Measurements from ENCODE around the gene RPRD1B.

The RPRD1B gene

DNA sequence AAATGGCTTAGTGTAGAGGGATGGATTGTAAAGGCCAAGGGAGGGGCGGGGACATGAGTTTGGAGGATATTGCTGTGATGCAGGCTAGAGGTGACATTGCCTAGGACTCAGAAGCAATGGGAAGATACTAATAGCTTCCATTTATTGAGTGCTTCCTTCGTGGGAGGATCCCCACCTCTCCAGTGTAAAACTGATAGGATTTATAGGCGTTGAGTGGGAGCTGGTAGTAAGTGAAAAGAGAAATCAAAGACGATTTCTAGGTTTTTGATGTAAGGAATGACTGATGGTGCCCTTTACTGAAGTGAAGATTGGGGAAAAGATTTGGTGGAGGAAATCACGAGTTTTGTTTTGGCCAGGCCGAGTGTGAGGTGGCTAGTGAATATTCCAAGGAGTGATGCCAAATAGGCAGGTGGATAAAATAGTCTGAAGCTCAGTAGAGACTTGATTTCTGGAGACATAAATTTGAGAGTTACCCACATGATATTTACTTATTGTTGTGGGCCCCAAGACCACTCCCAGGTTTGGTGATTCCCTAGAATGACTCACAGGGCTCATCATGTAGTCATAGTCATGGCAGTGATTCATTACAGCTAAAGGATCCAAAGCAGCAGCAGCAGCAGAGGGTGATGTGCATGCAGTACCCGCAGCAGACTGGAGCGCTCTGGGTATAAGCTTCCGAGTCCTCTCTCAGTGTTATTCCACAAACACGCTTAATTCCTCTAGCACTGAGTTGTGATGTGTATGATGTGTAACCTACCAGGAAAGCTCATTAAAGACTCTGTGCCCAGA is 10.2 kb downstream of the RPRD1B start:
- H3K36me3 ChIP-seq (ENCODE audit: insufficient read depth, low read length), result peaks cover 15% of the 10 kb centered on the region
- H3K9ac ChIP-seq (ENCODE audit: low read depth, low read length), result no peak overlapping the region
- no peaks in the 10 kb centered on the region for H3K9me3 ChIP-seq (ENCODE audit: control insufficient read depth, insufficient read depth, low read length)
- H3K4me1 ChIP-seq (ENCODE audit: insufficient read depth, low read length), result peaks cover 18% of the 10 kb centered on the region

DNA sequence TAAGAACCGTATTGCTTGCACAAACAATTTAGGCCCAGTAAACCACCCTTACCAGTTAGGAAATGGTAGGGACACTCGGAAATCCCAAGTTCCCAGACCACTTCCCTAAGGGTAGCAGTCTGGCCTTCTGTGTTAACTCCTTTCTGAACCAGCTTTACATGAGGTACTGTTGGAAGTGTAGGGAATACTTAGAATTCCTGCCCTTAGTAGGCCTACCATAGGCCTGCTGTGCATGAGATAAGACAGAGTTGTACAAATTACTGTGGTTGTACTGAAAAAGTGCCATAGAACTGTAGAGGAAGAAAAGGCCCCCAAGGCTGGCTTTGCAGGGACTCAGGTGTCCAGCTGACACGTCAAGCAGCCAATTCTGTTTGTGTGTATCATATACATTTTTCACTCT is 11.1 kb downstream of the RPRD1B start:
- H3K9me3 ChIP-seq (ENCODE audit: control insufficient read depth, insufficient read depth, low read length), result no peaks in the 10 kb centered on the region
- peaks cover 15% of the 10 kb centered on the region for H3K36me3 ChIP-seq (ENCODE audit: insufficient read depth, low read length)
- no peak overlapping the region for H3K9ac ChIP-seq (ENCODE audit: low read depth, low read length)
- H3K4me1 ChIP-seq (ENCODE audit: insufficient read depth, low read length), result peaks cover 20% of the 10 kb centered on the region

DNA sequence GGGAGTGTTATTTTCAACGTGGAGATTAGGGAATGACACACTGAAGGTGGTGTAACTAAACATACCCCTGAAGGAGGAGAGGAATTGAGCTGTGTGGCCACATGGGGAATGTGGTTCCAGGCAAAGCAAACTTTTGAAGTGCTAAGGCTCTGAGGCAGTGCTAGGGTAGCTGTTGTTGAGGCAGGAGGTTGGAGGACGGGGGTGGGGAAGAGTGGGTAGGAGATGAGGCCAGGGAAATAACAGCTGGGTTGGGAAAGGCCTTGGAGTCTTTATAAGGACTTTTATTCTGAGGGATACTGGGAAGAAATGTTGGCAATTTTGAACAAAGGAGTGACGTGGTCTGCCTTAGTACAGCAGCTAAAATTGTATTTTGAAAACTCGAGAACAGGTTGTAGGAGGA is 13.0 kb downstream of the RPRD1B start:
- Histone ChIP-seq H3K9ac (ENCODE audit: low read depth, low read length) (no peak overlapping the region), H3K36me3 (ENCODE audit: insufficient read depth, low read length) (peaks cover 15% of the 10 kb centered on the region), H3K4me1 (ENCODE audit: insufficient read depth, low read length) (peaks cover 28% of the 10 kb centered on the region)

DNA sequence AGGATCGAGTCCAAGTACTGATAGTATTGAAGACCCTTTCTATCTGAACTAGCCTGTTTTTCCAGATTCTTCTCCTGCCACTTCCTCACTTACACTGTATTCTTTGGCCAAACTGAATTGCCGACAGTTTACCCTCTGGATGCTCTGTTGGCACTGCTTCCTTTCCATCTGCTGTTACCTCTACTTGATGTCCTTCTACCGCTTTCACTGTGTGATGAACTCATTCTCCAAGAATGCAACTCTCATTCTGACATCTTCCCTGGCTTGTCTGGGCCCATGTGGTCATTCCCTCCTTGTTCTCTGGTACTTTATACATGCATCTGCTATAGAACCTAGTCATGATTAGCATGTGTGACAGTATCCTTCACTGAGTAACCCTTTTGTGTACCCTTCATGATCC is 16.3 kb downstream of the RPRD1B start:
- Histone ChIP-seq H3K9me3 (ENCODE audit: control insufficient read depth, insufficient read depth, low read length) (no peaks in the 10 kb centered on the region), H3K36me3 (ENCODE audit: insufficient read depth, low read length) (peaks cover 3% of the 10 kb centered on the region; the same call in 1 of the 2 replicates), H3K4me1 (ENCODE audit: insufficient read depth, low read length) (peaks cover 28% of the 10 kb centered on the region), H3K9ac (ENCODE audit: low read depth, low read length) (no peak overlapping the region)

More for the DNA sequence above, 13.0 kb downstream of the RPRD1B start:
- H3K9me3 ChIP-seq (ENCODE audit: control insufficient read depth, insufficient read depth, low read length), result no peaks in the 10 kb centered on the region

DNA sequence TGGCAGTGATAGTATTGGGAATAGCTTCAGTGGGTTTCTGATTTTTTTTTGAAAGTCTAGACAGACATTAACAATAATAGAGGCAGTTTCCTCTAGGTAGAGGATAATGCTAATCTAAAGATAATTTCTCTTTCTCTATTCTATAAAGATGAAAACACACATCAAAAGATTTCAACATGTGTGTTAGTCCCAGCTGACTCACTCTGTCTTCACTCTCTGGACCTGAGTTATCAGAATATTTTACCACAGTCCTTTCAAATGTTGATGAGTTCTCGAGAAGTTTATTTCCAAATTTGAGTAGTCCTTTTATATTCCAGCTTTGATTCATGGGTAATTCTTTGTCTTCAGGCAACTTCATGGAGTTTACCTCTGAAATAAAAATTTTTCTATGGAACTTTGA is 17.1 kb downstream of the RPRD1B start:
- Histone ChIP-seq H3K4me1 (ENCODE audit: insufficient read depth, low read length) (peaks cover 23% of the 10 kb centered on the region), H3K9me3 (ENCODE audit: control insufficient read depth, insufficient read depth, low read length) (no peaks in the 10 kb centered on the region), H3K9ac (ENCODE audit: low read depth, low read length) (no peak overlapping the region), H3K36me3 (ENCODE audit: insufficient read depth, low read length) (peaks cover 3% of the 10 kb centered on the region; the same call in 1 of the 2 replicates)

DNA sequence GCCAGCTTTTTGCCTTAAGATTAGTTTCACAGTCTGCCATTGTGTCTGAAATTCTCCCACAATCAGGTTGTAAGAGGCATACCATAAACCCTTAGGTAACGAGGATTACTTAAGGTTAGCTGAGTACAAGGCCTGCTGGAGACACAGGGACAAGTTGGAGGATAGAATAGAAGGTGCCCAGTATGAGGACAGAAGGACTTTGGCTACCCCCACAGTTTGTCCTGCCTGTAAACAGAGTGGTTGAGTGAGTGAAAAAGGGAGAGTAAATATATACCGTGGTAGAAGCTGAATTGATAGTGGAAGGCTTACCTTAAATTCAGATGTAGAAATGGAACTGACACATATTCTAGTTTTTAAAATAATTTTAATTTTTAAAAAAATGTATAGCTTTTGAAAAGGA is 19.3 kb downstream of the RPRD1B start:
- no peak overlapping the region for H3K9ac ChIP-seq (ENCODE audit: low read depth, low read length)
- peaks cover 10% of the 10 kb centered on the region for H3K4me1 ChIP-seq (ENCODE audit: insufficient read depth, low read length)
- no peaks in the 10 kb centered on the region for H3K9me3 ChIP-seq (ENCODE audit: control insufficient read depth, insufficient read depth, low read length)
- no peaks in the 10 kb centered on the region for H3K36me3 ChIP-seq (ENCODE audit: insufficient read depth, low read length)

DNA sequence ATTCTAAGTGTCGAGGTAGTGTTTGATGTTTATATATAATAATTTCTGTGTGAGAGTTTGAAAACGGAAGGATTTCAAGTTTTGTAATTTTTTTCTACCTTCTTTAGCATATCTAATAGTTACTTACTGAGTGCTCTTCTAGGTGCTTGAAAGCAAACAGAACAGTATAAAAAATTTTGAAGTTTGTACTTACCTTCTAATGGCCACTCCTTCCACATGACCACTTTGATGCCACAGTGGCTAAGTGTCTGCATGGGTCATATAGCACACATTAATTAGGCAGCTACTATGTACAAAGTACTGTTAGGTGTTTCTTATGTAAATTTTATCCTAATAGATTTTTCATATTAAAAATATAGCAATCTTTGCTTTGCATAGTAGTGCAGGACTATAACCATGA is 21.1 kb downstream of the RPRD1B start:
- Histone ChIP-seq H3K36me3 (ENCODE audit: insufficient read depth, low read length) (peaks cover 6% of the 10 kb centered on the region), H3K9me3 (ENCODE audit: control insufficient read depth, insufficient read depth, low read length) (no peaks in the 10 kb centered on the region), H3K4me1 (ENCODE audit: insufficient read depth, low read length) (peaks cover 8% of the 10 kb centered on the region), H3K9ac (ENCODE audit: low read depth, low read length) (no peak overlapping the region)

DNA sequence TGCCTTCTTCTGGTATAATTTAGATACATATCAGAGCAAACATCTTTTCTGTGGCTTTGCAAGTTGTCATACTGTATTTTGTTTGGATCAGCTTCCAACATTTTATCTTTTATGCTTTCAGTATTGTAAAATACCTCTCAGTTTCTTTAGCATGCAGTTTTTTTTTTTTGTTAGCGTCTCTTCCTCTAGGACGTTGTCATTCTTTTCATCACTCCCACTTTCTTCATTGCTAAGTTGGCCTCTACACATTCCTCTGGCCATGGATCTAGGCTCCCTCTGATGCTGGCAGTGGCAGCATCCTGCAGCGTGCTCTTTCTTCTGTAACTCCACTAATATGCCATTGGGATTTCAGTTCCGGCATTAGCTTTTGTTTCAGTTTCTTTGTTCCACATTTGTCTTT is 21.7 kb downstream of the RPRD1B start:
- Histone ChIP-seq H3K4me1 (ENCODE audit: insufficient read depth, low read length) (peaks cover 2% of the 10 kb centered on the region; the same call in 1 of the 2 replicates), H3K36me3 (ENCODE audit: insufficient read depth, low read length) (peaks cover 12% of the 10 kb centered on the region)

DNA sequence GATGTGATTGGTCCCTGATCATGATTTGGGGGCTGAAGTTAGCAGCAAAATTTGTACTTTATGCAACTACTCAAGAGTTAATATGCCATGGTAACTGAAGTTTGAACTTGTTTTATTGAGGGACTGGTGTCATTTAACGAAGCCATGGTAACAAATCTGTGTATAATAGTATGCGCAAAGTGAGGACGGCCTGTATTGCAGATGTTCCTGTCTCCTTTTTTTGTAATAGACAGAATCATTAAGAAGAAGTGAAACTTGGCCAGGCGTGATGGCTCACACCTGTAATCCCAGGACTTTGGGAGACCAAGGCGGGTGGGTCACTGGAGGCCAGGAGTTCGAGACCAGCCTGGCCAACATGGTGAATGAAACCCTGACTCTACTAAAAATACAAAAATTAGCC is 22.3 kb downstream of the RPRD1B start:
- Histone ChIP-seq H3K9me3 (ENCODE audit: control insufficient read depth, insufficient read depth, low read length) (no peaks in the 10 kb centered on the region), H3K9ac (ENCODE audit: low read depth, low read length) (no peak overlapping the region), H3K4me1 (ENCODE audit: insufficient read depth, low read length) (no peaks in the 10 kb centered on the region; the same call in 1 of the 2 replicates), H3K36me3 (ENCODE audit: insufficient read depth, low read length) (peaks cover 12% of the 10 kb centered on the region)

More for the DNA sequence above, 21.7 kb downstream of the RPRD1B start:
- H3K9ac ChIP-seq (ENCODE audit: low read depth, low read length), result no peak overlapping the region
- H3K9me3 ChIP-seq (ENCODE audit: control insufficient read depth, insufficient read depth, low read length), result no peaks in the 10 kb centered on the region

DNA sequence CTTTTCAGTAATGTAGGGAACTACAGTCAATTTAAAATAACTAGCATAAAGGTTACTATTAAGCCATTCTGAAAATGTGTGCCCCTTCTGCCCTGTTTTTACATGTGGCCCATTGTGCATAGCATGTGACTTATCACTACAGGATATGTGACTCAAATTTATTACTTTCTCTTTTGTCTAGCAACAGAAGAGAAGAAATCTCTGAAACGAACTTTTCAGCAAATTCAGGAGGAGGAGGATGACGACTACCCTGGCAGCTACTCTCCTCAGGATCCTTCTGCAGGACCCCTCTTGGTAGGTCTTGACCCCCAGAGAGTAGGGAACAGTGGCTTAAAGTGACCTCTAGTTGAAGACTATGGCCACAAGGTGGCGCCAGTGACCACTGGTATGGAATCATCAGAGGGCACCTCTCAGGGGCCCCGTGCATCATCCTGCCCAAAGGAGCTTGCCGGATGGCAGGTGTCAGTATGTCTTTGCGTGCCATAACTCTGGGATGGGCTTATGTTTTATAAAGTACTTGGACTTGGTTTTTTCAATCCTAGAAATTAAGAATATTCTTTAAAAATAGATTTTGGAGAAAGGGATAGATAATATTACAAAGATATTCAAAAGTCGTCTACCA is 23.9 kb downstream of the RPRD1B start:
- Histone ChIP-seq H3K9ac (ENCODE audit: low read depth, low read length) (no peak overlapping the region), H3K4me1 (ENCODE audit: insufficient read depth, low read length) (no peaks in the 10 kb centered on the region; the same call in 1 of the 2 replicates), H3K9me3 (ENCODE audit: control insufficient read depth, insufficient read depth, low read length) (no peaks in the 10 kb centered on the region), H3K36me3 (ENCODE audit: insufficient read depth, low read length) (peaks cover 25% of the 10 kb centered on the region)

DNA sequence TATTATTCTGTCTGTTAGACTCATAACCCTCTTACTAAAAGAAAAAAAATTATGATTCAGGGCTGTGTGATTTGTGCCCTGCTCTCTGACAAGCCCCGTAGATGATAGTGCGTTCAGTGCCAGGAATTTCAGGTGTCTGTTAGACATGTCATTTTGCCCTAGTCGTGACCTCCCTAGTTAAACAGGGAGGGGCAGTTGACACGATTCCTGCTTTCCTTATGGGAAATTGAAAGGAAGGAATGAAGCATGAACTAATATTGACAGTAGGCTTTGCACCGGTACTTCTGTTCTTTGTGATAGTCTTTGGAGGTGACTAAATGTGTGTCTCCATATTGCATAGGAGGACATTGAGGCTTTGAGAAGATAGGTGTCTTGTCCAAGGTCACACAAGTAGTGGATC is 26.3 kb downstream of the RPRD1B start:
- peaks cover 29% of the 10 kb centered on the region for H3K36me3 ChIP-seq (ENCODE audit: insufficient read depth, low read length)

DNA sequence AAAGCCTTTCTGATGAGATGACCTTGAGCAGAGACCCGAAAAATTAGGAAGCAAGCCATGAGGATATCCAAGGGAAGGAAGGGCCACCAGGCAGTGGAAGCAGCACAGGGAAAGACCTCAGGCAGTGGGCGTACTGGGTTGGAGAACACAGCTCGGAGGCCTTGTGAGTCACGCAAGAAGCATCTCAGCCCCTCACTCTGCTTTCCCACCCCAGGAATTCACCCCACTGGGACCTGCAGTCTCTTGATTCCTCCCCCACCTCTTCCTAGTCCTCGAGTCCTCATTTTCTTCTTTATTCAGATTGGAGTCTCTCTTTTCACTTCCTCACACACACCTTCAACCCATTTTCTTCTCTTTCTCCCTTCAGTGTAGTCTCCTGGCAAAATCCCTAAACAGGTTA is 27.0 kb downstream of the RPRD1B start:
- H3K36me3 ChIP-seq (ENCODE audit: insufficient read depth, low read length), result peaks cover 29% of the 10 kb centered on the region
- no peaks in the 10 kb centered on the region; the same call in 1 of the 2 replicates for H3K4me1 ChIP-seq (ENCODE audit: insufficient read depth, low read length)
- H3K9me3 ChIP-seq (ENCODE audit: control insufficient read depth, insufficient read depth, low read length), result no peaks in the 10 kb centered on the region
- no peak overlapping the region for H3K9ac ChIP-seq (ENCODE audit: low read depth, low read length)

More for the DNA sequence above, 26.3 kb downstream of the RPRD1B start:
- no peaks in the 10 kb centered on the region; the same call in 1 of the 2 replicates for H3K4me1 ChIP-seq (ENCODE audit: insufficient read depth, low read length)
- H3K9me3 ChIP-seq (ENCODE audit: control insufficient read depth, insufficient read depth, low read length), result no peaks in the 10 kb centered on the region
- H3K9ac ChIP-seq (ENCODE audit: low read depth, low read length), result no peak overlapping the region

DNA sequence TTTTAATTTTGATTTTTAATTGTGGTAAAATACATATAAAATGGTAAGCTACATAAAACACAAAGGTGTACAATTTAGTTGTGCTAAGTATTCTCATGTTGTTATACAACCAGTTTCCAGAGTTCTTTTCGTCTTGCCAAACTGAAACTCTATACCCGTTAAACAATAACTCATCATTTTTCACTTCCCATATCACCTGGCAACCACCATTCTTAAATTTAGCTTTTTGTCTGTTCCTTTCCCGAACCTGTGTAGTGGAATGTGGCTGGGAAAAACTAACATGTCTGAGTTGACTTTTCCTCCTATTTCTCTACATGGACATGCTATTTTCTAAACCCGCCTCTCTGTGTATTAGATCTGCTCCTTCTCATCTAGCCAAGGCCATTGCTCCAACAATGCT is 27.6 kb downstream of the RPRD1B start:
- peaks cover 33% of the 10 kb centered on the region for H3K36me3 ChIP-seq (ENCODE audit: insufficient read depth, low read length)
- H3K9ac ChIP-seq (ENCODE audit: low read depth, low read length), result no peak overlapping the region
- no peaks in the 10 kb centered on the region; the same call in 1 of the 2 replicates for H3K4me1 ChIP-seq (ENCODE audit: insufficient read depth, low read length)
- H3K9me3 ChIP-seq (ENCODE audit: control insufficient read depth, insufficient read depth, low read length), result no peaks in the 10 kb centered on the region

DNA sequence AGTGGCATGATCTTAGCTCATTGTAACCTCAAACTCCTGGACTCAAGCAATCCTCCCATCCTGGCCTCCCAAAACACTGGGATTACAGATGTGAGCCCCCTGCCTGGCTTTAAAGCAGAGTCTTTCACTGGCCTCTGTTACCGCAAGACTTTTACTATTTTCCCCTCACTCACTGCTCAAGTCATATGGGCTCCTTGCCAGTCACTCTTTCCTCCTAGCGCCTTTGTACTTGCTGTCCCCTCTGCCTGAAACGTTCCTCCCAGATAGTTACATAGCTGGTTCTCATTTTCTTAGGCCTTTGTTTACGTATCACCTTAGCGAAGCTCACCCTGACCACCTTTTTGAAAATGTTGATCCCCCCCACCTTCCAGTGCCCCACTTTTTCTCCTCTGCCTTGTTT is 29.3 kb downstream of the RPRD1B start:
- Histone ChIP-seq H3K9ac (ENCODE audit: low read depth, low read length) (no peak overlapping the region), H3K9me3 (ENCODE audit: control insufficient read depth, insufficient read depth, low read length) (no peaks in the 10 kb centered on the region), H3K4me1 (ENCODE audit: insufficient read depth, low read length) (no peaks in the 10 kb centered on the region; the same call in 1 of the 2 replicates), H3K36me3 (ENCODE audit: insufficient read depth, low read length) (peaks cover 36% of the 10 kb centered on the region)

Data from ES-I3 (cell line).